Measurements from ENCODE around the gene WBP2. TPM values are rescaled to one million over a fixed set of nuclear protein-coding genes. Genes with fewer than 3 reads are reported as not detected.

WBP2 gene
- total and polyA plus RNA-seq, 9 of the 15 experiments (the other 6 are each of a cell fraction or from before 2014, with no cell fraction given), result 2.2 to 74.3 (median 20.0) TPM

- TF ChIP-seq ETS2 (tag; IDR thresholded peaks at IDR 0.05; ENCODE audit: borderline replicate concordance, poor library complexity, severe bottlenecking) (no peak), KAT7 (CRISPR knock-in tag; IDR thresholded peaks at IDR 0.05; ENCODE audit: borderline replicate concordance) (peak; percentile 90; the same call in 1 of the 2 replicates), MCM2 (IDR thresholded peaks at IDR 0.05; ENCODE audit: low read depth) (no peak), POU5F1 (IDR thresholded peaks at IDR 0.05; ENCODE audit: borderline replicate concordance, low read depth, low read length, partially characterized antibody) (no peak), ARID4B (CRISPR knock-in tag; IDR thresholded peaks at IDR 0.05) (peak; percentile 54; the same call in 1 of the 2 replicates), CBX3 (IDR thresholded peaks at IDR 0.05; ENCODE audit: borderline replicate concordance in 1 of 2, low read length in 2 of 2) (no peak), CTCF (IDR thresholded peaks at IDR 0.05 in 2 of 3, conservative IDR thresholded peaks at IDR 0.05 in 1 of 3; ENCODE audit: insufficient read depth in 2 of 3, low read depth in 1 of 3, low read length in 3 of 3) (peak; percentile 41 to 88 (median 69); a peak in 5 of 6 replicates), GMEB1 (CRISPR knock-in tag; IDR thresholded peaks at IDR 0.05) (peak; percentile 58; the same call in 1 of the 2 replicates), JUND (IDR thresholded peaks at IDR 0.05; ENCODE audit: borderline replicate concordance, low read depth, low read length) (peak; percentile 88), JUND (tag; IDR thresholded peaks at IDR 0.05; ENCODE audit: borderline replicate concordance, low read depth, low read length) (peak; percentile 71; the same call in 1 of the 3 replicates), SAFB (IDR thresholded peaks at IDR 0.05; ENCODE audit: borderline replicate concordance, low read depth, low read length) (peak; percentile 80), TEAD4 (IDR thresholded peaks at IDR 0.05; ENCODE audit: low read length) (no peak), TEAD4 (CRISPR knock-in tag; IDR thresholded peaks at IDR 0.05; ENCODE audit: borderline replicate concordance) (no peak), VEZF1 (CRISPR knock-in tag; IDR thresholded peaks at IDR 0.05) (peak; percentile 87)
Observed at GRCh38 chr17:75896415-75897159, 41.5 kb upstream of the WBP2 start, which contains the start of gene TRIM65 (continued).

Data from K562 (cell line).